Stimulated activated CD8-positive, alpha-beta memory T cell treated with anti-CD3 and anti-CD28 coated beads, Interleukin-15, amount 100 ng/mL, for 4 hours (primary cell): ENCODE results near the gene GSTO2.
A peak's percentile ranks its signal among the peaks of the same experiment; 100 is the strongest.

Experiments
- DNase-seq, 2 donors: peaks; one replicate each; pipeline ENCODE4 v3.0.0-alpha.2; 2020; ENCODE audit warnings: low read depth in 2 of 2

The GSTO2 gene

DNA sequence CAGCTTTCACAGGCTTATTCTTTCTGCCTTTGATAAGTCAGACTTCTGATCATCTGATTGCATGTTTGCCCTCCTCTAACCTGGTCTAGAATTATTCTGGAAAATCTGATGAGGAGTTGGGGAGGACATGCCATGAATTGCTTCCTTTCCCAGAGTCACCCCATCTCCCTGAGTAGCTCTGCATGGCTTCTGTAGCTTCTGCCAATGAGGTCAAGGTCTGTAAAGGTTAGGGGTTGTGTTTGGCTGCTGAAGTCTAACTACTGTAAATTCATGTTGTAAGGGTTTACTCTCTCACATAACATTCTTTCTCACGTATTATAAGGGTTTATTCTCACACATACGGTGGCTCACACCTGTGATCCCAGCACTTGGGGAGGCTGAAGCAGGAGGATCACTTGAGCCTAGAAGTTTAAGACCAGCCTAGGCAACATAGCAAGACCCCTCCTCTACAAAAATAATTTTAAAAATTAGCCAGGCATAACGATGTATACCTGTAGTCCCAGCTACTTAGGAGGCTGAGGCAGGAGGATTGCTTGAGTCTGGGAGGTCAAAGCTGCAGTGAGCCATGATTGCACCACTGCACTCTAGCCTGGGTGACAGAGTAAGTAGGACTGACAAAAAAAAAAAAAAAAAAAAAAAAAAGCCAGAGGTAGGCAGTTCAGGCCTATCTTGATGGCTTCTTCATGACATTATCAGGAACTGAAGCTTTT is 10.7 kb downstream of the GSTO2 start:
- no peak for DNase-seq

DNA sequence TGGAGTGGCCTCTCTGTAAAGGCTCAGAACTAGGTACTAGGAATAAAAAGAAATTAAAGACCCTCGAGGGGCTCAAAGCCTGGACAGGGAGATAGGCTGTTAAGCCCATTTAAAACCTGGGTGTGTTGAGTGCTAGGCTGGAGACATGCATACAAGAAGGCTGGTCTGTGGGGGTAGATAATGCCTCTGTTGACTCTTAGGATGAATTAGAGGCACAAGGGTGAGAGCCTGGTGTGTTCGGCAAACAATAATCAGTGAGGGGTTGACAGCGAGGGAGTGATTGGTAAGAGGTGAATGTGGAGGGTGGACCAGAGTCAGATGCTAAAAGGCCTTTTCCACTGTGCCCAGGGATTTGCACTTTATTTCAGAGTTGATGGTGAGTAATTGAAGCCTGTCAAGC is 12.7 kb downstream of the GSTO2 start:
- no peak for DNase-seq

DNA sequence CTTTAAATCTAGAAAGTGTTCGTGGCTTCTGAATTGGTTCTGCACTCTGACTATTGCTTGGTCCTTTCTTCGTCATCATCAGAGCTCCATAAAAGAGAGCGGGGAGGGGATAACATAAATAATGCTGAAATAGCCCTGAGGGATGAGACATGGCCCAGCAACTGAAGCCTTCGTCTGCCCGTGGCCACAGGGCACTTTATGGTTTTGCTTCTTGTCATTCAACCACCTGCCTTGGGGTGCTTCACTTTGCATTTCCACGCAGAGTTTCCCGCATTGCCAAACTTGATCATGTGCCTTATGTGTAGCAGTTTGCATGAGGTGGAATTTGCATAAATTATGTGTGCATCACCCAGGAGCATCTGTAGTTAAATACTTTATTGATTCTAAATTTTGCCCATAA is 15.9 kb downstream of the GSTO2 start:
- no peak for DNase-seq

DNA sequence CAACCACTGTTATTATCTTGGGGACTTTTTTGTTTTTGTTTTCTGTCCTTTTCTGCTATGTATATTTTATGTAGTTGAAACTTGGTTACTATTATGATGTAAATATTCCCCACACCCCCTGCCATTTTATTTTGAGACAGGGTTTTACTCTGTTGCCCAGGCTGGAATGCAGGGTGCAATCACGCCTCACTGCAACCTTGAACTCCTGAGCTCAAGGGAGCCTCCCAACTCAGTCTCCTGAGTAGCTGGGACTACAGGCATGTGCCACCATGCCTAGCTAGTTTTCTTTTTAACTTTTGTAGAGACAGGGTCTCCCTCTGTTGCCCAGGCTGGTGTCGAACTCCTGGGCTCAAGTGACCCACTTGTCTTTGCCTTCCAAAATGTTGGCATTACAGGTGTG is 18.0 kb downstream of the GSTO2 start:
- no peak for DNase-seq

DNA sequence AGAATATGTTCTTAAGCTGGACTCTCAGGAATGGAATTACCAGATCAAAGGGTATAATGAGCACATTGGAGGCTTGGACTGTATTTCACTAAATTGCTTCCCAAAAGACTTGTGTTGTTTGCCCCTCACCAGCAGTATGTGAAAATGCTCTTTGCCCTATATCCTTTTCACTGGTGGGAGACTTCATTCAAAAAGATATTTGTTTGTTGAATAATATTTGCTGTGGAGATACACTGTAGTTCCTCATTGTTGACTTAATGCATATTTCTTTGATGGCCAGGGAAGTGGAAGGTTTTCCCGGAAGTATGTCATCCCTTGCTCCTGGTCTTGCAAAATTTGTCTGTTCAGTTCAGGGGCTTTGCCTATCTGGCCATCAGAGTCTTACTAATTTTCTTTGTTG is 19.4 kb downstream of the GSTO2 start:
- no peak for DNase-seq

DNA sequence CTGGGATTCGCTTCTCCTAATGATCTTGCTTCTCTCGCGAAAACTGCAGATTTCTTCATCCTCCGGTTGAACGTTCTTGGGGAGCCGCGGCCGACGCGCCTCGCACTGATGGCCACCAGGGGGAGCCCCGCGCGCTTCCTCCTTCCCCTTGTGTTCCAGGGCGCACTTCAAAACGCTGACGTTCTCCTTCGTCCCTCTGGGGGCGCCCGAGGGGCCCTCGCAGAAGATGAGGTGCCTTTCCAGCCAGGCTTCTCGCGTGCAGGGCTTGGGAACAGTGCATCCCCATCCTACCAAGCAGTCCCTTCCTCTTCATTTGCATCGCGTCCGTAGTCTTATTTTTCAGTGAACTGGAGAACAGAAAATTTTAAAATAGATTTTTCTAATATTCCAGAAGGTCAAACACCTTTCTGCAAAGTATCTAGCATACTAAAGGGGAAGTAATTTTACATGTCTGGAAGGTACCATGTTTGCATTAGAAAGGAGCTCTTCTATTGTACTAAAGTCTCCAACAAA is 22.5 kb downstream of the GSTO2 start:
- peak; percentile 69 to 74 for DNase-seq

DNA sequence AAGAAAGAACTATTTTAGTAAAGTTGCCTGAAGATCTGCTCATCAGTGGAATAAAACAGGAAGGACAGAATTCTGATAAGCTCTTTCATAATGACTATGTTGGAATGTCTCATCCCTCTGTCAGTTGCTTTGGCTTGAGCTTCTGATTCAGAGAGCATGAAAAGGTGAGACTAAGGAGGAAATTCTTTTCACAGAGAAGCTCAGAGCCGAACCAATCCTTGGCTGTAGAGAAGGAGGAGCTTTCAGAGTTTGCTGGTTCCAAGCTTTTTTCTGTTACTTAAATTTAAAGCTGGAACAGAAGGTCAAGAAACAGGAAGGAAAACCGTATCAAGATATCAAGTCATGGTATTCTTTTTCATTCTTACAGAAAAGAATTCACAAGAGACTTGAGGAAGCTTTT is 24.0 kb downstream of the GSTO2 start:
- no peak for DNase-seq

DNA sequence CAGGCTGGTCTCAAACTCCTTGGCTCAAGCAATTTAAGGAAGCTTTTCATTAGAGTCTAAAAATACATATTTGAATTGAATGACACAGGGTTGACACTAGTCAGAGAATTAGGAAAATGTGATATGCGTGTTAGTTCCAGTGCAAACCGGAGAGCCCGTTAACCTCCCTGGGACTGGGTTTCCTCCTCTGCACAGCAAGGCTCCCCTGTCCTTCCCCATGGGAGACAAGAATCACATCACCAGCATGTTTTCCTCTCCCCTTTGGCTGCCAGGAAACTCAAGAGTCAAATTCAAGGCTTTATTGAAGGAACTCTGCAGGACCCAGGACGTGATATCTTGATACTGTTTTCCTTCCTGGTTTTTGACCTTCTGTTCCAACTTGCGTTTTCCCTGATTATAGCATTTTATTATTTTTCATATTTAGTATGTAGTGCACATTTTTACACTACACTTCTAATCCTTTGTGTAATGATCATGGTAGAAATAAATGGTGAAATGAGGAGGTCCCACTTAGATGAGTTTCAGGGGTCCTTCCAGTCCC is 24.9 kb downstream of the GSTO2 start:
- DNase-seq, result no peak

DNA sequence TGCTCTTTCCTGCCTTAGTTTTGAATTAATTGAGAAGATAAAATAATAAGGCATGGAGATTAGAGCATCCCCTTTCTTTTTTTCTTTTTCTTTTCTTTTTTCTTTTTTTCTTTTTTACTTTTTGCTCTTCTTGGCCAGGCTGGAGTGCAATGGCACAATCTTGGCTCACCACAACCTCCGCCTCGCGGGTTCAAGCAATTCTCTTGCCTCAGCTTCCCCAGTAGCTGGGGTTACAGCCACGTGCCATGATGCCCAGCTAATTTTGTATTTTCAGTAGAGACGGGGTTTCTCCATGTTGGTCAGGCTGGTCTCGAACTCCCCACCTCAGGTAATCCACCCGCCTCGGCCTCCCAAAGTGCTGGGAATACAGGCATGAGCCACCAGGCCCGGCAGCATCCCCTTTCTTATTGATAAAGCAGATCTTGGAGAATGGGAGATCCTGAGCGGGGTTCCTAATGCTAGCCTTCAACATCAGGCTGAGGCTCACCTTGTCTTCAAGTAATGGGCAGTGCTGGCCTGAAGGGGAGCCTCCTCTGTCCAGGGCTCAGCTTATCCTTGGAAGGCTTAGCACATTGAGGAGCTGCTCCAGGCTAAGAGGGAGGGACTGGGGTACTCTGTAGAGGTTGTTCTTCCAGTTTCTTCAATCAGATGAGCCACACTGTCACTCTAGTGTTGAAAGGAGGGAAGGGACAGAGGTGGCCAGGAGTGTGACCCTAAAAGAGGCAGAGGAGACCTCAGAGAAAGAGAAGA is 27.9 kb downstream of the GSTO2 start:
- no peak for DNase-seq

DNA sequence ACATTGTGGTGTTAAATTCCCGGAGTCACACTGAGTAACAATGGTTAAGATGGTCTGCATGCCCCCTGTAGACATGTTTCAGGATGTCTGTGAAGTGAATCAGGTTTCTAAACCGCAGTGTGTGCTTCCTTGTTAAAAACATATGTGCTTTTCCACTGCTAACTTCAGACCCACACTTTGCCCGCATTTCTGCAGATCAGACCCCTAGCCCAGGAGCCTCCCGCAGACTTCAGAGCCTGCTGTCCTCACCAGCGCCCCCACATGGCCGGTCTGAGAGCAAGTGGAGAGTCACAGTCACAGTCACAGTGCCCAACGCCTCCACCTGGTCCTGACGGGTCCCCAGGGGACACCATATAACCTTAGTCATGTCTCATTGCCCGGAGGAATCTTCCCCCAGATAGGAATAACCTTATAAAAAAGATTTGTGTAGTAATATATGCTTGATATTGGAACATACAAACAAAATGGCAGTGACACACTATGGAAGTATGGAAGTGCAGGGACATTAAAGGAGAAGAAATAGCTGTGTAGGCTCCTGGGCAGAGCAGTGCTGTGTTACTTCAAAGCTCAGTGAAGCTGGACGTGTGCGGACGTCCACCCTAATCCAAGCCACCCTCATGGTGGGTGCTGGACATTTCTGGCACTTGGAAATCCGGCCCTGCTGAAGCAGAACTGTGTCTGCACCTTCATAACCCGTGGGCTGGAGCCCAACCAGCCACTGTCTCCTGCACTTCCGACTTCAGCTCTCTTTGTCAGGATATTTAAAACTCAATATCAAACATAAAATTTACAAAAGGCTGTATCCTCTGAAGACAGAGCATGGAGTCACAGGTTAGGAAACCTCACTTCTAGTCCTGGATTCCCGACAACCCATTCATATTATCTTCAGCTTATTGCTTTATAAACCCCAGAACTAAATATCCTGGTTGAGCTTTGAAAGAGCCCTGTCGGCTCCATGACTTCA is 29.0 kb downstream of the GSTO2 start:
- no peak for DNase-seq

DNA sequence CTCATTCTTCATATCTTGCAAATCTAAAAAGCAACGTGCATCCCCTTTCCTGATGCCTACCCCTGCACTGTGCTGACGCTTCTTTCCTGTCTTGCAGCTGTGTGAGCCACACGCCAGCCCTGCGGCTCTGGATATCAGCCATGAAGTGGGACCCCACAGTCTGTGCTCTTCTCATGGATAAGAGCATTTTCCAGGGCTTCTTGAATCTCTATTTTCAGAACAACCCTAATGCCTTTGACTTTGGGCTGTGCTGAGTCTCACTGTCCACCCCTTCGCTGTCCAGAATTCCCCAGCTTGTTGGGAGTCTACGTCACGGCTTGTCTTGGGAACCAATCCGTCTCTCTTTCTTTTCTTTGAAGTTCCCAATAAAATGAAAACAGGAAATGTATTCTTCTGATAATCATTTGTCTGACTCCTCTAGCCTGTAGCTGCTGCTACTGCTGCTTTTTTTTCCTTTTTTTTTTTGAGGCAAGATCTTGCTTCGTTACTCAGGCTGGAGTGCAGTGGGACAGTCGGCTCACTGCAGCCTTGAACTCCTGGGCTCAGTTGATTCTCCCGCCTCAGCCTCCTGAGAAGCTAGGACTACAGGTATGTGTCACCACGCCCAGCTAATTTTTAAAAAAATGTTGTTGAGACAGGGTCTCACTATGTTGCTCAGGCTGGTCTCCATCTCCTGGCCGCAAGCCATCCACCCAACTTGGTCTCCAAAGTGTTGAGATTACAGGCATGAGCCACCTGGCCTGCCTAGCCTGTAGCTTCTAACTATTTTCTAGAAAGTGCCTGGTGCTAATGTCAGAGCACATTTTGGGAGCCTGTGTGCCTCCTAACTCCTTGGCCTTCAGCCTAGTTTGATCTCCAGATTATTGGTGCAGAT is 30.3 kb downstream of the GSTO2 start:
- DNase-seq, result no peak

DNA sequence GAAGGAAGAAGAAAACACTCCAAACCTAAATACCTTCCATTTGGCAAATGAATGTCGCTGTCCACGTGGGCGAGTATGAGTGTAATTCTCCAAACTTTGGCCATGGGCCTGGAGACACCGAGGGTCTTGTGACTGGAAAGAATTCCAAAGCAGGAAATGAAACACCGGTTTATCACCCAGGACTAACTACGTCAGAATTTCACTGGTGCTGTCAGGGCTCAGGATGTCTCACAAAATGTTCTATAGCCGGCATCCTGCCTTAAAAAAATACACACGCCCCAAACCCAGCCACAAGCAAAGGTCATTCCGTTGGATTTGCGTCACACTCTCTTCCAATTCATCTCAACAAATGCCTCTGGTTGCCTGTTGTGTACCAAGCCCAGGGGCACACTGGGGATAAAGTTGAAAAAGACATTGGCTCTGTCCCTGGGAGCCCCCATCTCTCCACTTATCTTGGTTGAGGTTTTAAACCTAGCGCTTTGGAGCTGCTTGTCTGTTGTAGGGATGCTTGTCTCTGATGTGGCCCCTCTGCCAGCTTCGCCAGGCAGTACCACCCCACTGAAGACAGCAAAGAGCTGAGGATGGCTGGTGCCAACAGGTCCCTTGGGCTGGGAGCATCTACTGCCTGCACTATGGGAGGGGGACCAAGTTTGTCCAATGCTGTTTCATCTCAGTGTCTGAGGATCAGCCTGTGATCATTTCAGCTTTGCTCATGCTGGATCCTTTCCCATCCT is 31.2 kb downstream of the GSTO2 start:
- no peak for DNase-seq

DNA sequence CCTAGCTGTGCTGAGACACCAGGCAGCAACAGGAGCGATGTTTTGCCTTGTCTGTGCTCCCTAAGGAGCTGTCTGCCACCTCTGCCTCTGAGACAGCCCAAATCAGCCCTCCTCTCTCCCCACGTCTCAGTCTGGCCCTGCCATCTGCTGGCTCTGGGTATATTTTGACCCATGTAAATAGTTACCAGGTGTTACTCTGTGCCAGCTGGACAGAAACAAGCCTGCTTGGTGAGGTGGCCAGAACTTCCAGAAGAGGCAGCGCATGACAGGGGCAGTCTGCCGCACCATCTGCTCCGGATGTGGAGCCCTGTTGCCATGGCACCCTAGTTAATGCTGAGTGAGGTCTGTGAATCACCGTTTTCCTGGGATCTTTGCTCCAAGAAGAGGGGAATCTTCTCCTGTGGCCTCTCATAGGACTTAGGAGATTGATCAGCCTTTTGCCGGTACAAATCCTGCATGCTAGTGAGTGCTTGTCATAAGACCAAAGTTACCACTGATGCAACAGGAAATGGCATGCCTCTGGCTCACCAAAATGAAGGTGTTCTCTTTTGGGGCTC is 31.8 kb downstream of the GSTO2 start:
- DNase-seq, result no peak

DNA sequence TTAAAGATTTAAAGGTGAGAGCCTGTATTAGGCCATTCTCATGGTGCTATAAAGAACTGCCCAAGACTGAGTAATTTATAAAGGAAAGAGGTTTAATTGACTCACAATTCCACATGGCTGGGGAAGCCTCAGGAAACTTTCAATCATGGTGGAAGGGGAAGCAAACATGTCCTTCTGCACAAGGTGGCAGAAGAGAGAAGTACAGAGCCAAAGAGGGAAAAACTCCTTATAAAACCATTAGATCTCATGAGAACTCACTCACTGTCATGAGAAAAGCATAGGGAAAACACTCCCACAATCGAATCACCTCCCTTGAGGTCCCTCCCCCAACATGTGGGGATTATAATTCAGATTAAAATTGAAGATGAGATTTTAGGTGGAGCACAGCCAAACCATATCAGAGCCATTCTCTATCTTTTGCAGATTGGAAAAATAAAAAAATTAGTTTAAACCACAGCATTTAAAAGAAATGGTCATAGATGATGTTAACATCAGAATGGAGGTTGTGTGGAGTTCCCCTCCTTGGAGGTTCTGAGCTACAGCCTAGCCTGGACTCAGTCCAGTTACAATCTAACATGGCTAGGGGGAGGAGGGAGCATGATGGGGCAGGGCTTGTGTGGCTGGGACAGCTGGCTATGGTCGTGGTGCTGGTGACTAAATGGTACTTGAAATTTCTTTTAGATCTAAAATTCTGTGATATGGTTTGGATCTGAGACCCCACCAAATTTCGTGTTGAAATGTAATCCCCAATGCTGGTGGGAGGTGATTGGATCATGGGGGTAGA is 33.1 kb downstream of the GSTO2 start:
- DNase-seq, result no peak

DNA sequence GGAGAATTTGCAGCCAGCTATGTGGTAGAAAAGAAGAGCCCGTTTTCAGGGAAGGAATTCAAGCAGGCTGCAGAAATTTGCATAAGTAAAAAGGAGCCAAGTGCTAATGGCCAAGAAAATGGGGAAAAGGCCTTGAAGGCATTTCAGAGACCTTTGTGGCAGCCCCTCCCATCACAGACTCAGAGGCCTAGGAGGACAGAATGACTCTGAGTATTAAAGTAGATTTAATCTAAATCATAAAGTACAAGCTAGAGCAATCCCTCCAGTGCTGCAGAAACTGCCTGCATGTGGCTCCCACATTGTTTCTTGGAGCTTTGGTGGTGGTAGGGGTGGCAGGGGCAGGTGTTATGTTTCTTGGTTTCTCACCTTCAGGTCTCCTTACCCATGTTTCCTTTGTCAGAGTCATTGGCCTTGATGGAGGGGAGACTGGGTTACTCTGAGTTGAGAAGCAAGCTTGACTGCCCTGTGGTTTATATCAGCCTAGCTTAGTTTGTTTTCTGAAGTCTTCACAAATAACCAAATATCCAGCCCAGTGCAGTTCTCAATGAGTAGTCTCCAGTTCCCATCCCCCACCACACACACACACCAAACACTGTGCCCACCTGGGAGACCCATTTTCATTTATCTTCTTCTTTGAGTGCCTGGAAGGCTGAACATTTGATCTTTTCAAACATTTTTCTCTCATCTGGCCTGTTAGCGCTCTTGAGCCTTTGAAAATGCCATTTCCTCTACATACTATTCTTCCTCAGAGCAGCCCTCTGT is 34.8 kb downstream of the GSTO2 start:
- no peak for DNase-seq

DNA sequence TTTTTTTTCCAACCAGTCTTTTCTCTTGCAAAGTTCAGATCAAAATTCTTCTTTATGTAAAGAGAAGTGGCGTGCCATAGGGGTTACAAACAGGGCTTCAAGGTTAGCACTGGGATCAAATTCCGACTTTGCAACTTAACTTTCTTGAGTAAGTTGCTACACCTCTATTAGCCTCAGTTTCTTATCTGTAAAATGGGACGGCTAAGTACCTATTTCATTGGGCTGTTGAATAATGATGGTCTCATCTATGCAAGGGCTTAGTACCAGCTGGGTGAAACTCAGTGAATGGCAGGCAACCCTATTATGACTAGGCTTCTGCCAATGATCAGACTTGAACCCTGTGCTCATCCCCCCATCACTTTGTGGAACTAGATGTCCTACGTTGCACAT is 35.4 kb downstream of the GSTO2 start:
- DNase-seq, result no peak

DNA sequence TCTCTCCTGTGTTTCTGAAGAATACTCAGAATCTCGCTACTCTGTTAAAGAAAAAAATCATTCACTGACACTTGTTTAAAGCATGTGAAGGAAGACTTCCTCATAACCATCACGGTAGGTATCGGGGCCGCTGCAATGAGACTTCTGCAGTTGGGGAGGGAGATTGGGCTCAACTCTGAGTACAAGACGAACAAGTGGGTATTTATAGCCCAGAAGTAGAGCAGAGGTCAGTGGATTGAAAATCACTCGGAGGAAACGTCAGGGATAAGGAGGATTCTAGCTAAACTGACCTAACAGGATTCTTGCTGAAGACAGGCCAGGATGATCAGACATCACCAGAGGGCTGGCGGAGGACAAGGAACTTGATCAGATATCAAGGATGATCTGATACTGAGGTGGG is 35.9 kb downstream of the GSTO2 start:
- no peak for DNase-seq

DNA sequence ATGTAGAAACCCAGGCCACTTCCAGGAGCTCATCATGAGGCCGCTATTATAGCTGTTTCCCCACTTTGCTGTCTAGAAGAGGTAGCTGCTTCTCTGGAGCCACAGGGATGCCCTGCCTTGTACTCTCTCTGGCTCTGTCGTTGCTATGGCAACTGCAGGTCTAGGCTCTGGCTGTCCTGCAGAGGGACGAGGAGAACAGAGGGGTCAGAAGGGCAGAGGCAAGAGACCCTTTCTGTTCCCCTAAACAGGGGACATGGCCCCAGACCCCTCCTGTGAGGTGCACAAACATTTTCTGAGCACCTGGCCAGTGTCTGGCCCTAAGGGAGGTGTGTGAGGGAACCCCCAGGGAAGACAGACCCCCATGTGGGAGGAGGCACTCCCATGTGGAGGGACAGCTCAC is 37.9 kb downstream of the GSTO2 start:
- no peak for DNase-seq
